ENCODE measurements around the gene KCNT2. TPM values are rescaled to one million over a fixed set of nuclear protein-coding genes. Genes with fewer than 3 reads are reported as not detected.

The KCNT2 gene
- total and polyA plus RNA-seq, 2 of the 8 experiments (the other 6 are each of a cell fraction or from before 2014, with no cell fraction given): 2.3 to 10.2 TPM

- Histone ChIP-seq H3K9ac (replicated peaks in 1 of 4; ENCODE audit: extremely low read depth in 1 of 4, low read depth in 3 of 4, low read length in 3 of 4) (no peak overlapping the region), H3K79me1 (ENCODE audit: low read depth, low read length) (no peaks in the 10 kb centered on the region), H3K27ac (ENCODE audit: low read depth, low read length) (no peak overlapping the region), H3K36me3 (ENCODE audit: control insufficient read depth in 2 of 4, insufficient read depth in 4 of 4, low read length in 3 of 4) (no peaks in the 10 kb centered on the region), H2AK5ac (ENCODE audit: low read depth, low read length) (no peak overlapping the region), H3K79me2 (ENCODE audit: control insufficient read depth in 1 of 2, insufficient read depth in 2 of 2, low read length in 2 of 2) (no peaks in the 10 kb centered on the region), H2BK12ac (ENCODE audit: low read depth, low read length) (no peak overlapping the region), H3K23me2 (ENCODE audit: low read depth, low read length) (no peaks in the 10 kb centered on the region), H2BK120ac (replicated peaks; ENCODE audit: low read depth, low read length) (no peak overlapping the region), H2BK20ac (ENCODE audit: low read length) (no peak overlapping the region), H2AFZ (ENCODE audit: low read length) (no peak overlapping the region), H3K4me1 (replicated peaks in 1 of 4; ENCODE audit: control insufficient read depth in 3 of 4, insufficient read depth in 4 of 4, low read length in 3 of 4) (peaks cover 0 to 4% (median 0%) of the 10 kb centered on the region in 4 experiments; a peak in 1 of 7 replicates), H3K18ac (ENCODE audit: extremely low read depth, low read length) (no peak overlapping the region), H2BK15ac (ENCODE audit: low read length) (no peak overlapping the region), H3K14ac (ENCODE audit: insufficient read length) (no peak overlapping the region), H3K9me3 (ENCODE audit: insufficient read depth in 2 of 2, low read depth in 1 of 2, low read length in 1 of 2) (no peaks in the 10 kb centered on the region), H3K4ac (replicated peaks; ENCODE audit: insufficient read length, low read depth, low read length) (no peak overlapping the region), H4K91ac (replicated peaks; ENCODE audit: insufficient read length, low read length) (no peak overlapping the region), H4K5ac (ENCODE audit: insufficient read length, low read depth, low read length) (no peak overlapping the region), H4K8ac (ENCODE audit: extremely low read depth, insufficient read depth, low read length) (no peak overlapping the region), H4K20me1 (replicated peaks in 1 of 2; ENCODE audit: control insufficient read depth in 1 of 2, insufficient read depth in 2 of 2, low read length in 2 of 2) (no peaks in the 10 kb centered on the region), H3K27me3 (replicated peaks in 1 of 4; ENCODE audit: control insufficient read depth in 3 of 4, extremely low read depth in 1 of 4, insufficient read depth in 3 of 4, low read length in 3 of 4) (peaks cover 0 to 1% (median 0%) of the 10 kb centered on the region in 4 experiments; a peak in 1 of 7 replicates), H3K56ac (replicated peaks; ENCODE audit: insufficient read length, low read depth, low read length) (no peak overlapping the region), H3K23ac (ENCODE audit: insufficient read length) (no peak overlapping the region), H3K4me2 (ENCODE audit: insufficient read depth in 1 of 2, low read depth in 2 of 2, low read length in 2 of 2) (no peak overlapping the region), H3K4me3 (ENCODE audit: extremely low read depth in 1 of 4, insufficient read depth in 2 of 4, low read depth in 3 of 4, low read length in 4 of 4) (no peak overlapping the region), H2BK5ac (ENCODE audit: low read depth, low read length) (no peak overlapping the region)
- no peak for DNase-seq (ENCODE audit: low read depth in 1 of 2, low spot score in 2 of 2)
- CTCF ChIA-PET (ENCODE audit: partially characterized antibody): no interaction called here
- FAIRE-seq: no peak
- WGBS, 2 experiments (ENCODE audit: extremely low coverage in 1 of 2, insufficient coverage in 1 of 2, insufficient read length in 1 of 2, insufficient replicate concordance in 2 of 2, low coverage in 1 of 2, low lambda C conversion rate in 2 of 2, missing lambda C conversion rate in 1 of 2): 86% methylated on average over 6 of the region's 6 CpGs; no CpG with 5 or more reads in 1 of the 2 experiments
- POLR2A ChIA-PET (ENCODE audit: partially characterized antibody): no interaction called here
- TF ChIP-seq SUZ12 (IDR thresholded peaks at IDR 0.05; ENCODE audit: low read length) (no peak), SRF (IDR thresholded peaks at IDR 0.05; ENCODE audit: low read depth, low read length) (no peak), KDM4A (IDR thresholded peaks at IDR 0.05; ENCODE audit: low read depth, low read length, severe bottlenecking) (no peak), SP2 (IDR thresholded peaks at IDR 0.05; ENCODE audit: low read length) (no peak), SP1 (IDR thresholded peaks at IDR 0.05; ENCODE audit: low read depth, low read length) (no peak), CTBP2 (IDR thresholded peaks at IDR 0.05; ENCODE audit: borderline replicate concordance, insufficient read depth, insufficient read length, low read length) (no peak), MAFK (IDR thresholded peaks at IDR 0.05; ENCODE audit: low read depth, low read length) (no peak), RFX5 (IDR thresholded peaks at IDR 0.05; ENCODE audit: borderline replicate concordance, low read depth, low read length) (no peak), BRCA1 (IDR thresholded peaks at IDR 0.05; ENCODE audit: low read depth, low read length) (no peak), TBP (IDR thresholded peaks at IDR 0.05; ENCODE audit: low read depth, low read length) (no peak)
These were observed 336.9 kb downstream of the KCNT2 start for GRCh38 chr1:196271212-196271947.

Measured in H1 (cell line).